NCI-H2196 treated with DMSO at 0.1 percent for 48 hours (cell line): ENCODE measurements around the gene CACNA1F.

Source experiments
- DNase-seq: peaks from one replicate; lab custom pipeline; 2025; ENCODE audit not compliant: unreplicated experiment; lab: John Stamatoyannopoulos, UW

The CACNA1F gene

GRCh38 chrX:49231333-49232000 is 1.7 kb downstream of the CACNA1F start:
- DNase-seq, result no peak

GRCh38 chrX:49230500-49231232 is 2.5 kb downstream of the CACNA1F start:
- DNase-seq, result peak; percentile 59

GRCh38 chrX:49228185-49228584 is 5.0 kb downstream of the CACNA1F start:
- no peak for DNase-seq

GRCh38 chrX:49227726-49228125 is 5.4 kb downstream of the CACNA1F start:
- no peak for DNase-seq

GRCh38 chrX:49226946-49227345 is 6.2 kb downstream of the CACNA1F start:
- DNase-seq, result no peak

- no peak for DNase-seq
Measured at GRCh38 chrX:49225858-49226257, 7.3 kb downstream of the CACNA1F start.

- DNase-seq, result no peak
Measured at GRCh38 chrX:49221868-49222267, 11.3 kb downstream of the CACNA1F start.

GRCh38 chrX:49220100-49220499 is 13.0 kb downstream of the CACNA1F start:
- no peak for DNase-seq

- no peak for DNase-seq
Measured at GRCh38 chrX:49214996-49215526, 18.1 kb downstream of the CACNA1F start.

GRCh38 chrX:49214416-49214815 is 18.7 kb downstream of the CACNA1F start:
- DNase-seq, result no peak

- DNase-seq, result no peak
Measured at GRCh38 chrX:49212861-49213260, 20.3 kb downstream of the CACNA1F start.

GRCh38 chrX:49212209-49212608 is 20.9 kb downstream of the CACNA1F start:
- no peak for DNase-seq

- DNase-seq, result no peak
Measured at GRCh38 chrX:49211074-49211473, 22.1 kb downstream of the CACNA1F start.

- no peak for DNase-seq
Measured at GRCh38 chrX:49210406-49210805, 22.7 kb downstream of the CACNA1F start.

- no peak for DNase-seq
Measured at GRCh38 chrX:49209434-49210251, 23.5 kb downstream of the CACNA1F start.

- no peak for DNase-seq
Measured at GRCh38 chrX:49208399-49208798, 24.7 kb downstream of the CACNA1F start.

- no peak for DNase-seq
Measured at GRCh38 chrX:49206543-49206942, 26.6 kb downstream of the CACNA1F start.

GRCh38 chrX:49205443-49205842 is 27.7 kb downstream of the CACNA1F start:
- DNase-seq, result no peak

GRCh38 chrX:49204709-49205108 is 28.4 kb downstream of the CACNA1F start:
- DNase-seq, result no peak

GRCh38 chrX:49204017-49204416 is 29.1 kb downstream of the CACNA1F start:
- DNase-seq, result no peak

- DNase-seq, result no peak
Measured at GRCh38 chrX:49203536-49203935, 29.6 kb downstream of the CACNA1F start.

GRCh38 chrX:49202022-49202421 is 31.1 kb downstream of the CACNA1F start:
- no peak for DNase-seq
